Endothelial cell of umbilical vein (primary cell): Measurements from ENCODE around the gene RBM20. TPM values are rescaled to one million over a fixed set of nuclear protein-coding genes. Genes with fewer than 3 reads are reported as not detected.

Experiments
- BruUV-seq: library from RNA; stranded (reverse); fragments of 400-500 nt; replicated peaks from 2 replicates; lab custom pipeline; 2021; lab: Mats Ljungman, UMichigan
- CTCF ChIA-PET: fragments of 300-600, 350-600 bp; sonication (Branson Sonifier 250); formaldehyde crosslinking; loops from one replicate; lab custom pipeline; 2021; ENCODE audit warnings: antibody characterized with exemption, inconsistent platforms; lab: Charles Lee
- POLR2A ChIA-PET: fragments of 300-600, 350-600 bp; sonication (Branson Sonifier 250); formaldehyde crosslinking; loops from one replicate; lab custom pipeline; 2021; ENCODE audit warnings: antibody characterized with exemption, inconsistent platforms; lab: Charles Lee
- DNase-seq: peaks from one replicate; pipeline ENCODE4 v3.0.0-alpha.2; 2011; ENCODE audit warnings: low read depth, low spot score
- FAIRE-seq: peaks from 2 replicates; lab custom pipeline; 2011; peaks lifted over from hg19 to GRCh38; lab: Jason Lieb, UNC
- H2AFZ ChIP-seq: 2 replicates; pipeline ENCODE4 v1.6.0; 2012; ENCODE audit warnings: low read depth, low read length, control low read depth, inconsistent platforms
- H3K27ac ChIP-seq: 2 replicates; pipeline ENCODE4 v1.5.1; 2011; ENCODE audit warnings: low read depth, mild to moderate bottlenecking, control low read depth, low read length, moderate library complexity; ENCODE audit not compliant: insufficient read depth
- H3K27me3 ChIP-seq, 2 experiments: 2 replicates each; pipeline versions ENCODE4 v1.6.0 to v1.6.1; 2011; ENCODE audit warnings: low read length in 2 of 2, mixed read lengths in 1 of 2; ENCODE audit not compliant: control insufficient read depth in 2 of 2, insufficient read depth in 2 of 2
- H3K36me3 ChIP-seq, 2 experiments: 2 replicates in 1 of 2; 3 replicates in 1 of 2; pipeline ENCODE4 v1.5.1; 2011; ENCODE audit warnings: low read length in 2 of 2, mild to moderate bottlenecking in 1 of 2, moderate library complexity in 1 of 2; ENCODE audit not compliant: control insufficient read depth in 2 of 2, insufficient read depth in 2 of 2; ENCODE audit errors: extremely low read depth in 1 of 2
- H3K4me1 ChIP-seq: 3 replicates; pipeline ENCODE4 v1.5.1; 2011; ENCODE audit warnings: mild to moderate bottlenecking, low read length; ENCODE audit not compliant: control insufficient read depth, insufficient read depth; ENCODE audit errors: extremely low read depth
- H3K4me2 ChIP-seq: 2 replicates; pipeline ENCODE4 v1.6.1; 2011; ENCODE audit warnings: low read length, control low read depth, mixed read lengths; ENCODE audit not compliant: insufficient read depth
- H3K4me3 ChIP-seq, 3 experiments: fragments of 200-600 bp in 1 of 3; sonication (generic), shearing (Covaris generic) in 1 of 3; replicated peaks in 1 of 3; 2 replicates each; pipeline ENCODE4 v1.5.1; 2011 to 2016; ENCODE audit warnings: control low read depth in 3 of 3, low read length in 3 of 3, mild to moderate bottlenecking in 2 of 3, inconsistent platforms in 1 of 3, low read depth in 1 of 3, moderate library complexity in 1 of 3; ENCODE audit not compliant: insufficient read depth in 1 of 3
- H3K79me2 ChIP-seq: 2 replicates; pipeline ENCODE4 v1.6.0; 2012; ENCODE audit warnings: low read length, inconsistent platforms; ENCODE audit not compliant: control insufficient read depth, insufficient read depth
- H3K9ac ChIP-seq: replicated peaks from 2 replicates; pipeline ENCODE3; 2011; ENCODE audit warnings: low read length, control low read depth; ENCODE audit not compliant: insufficient read depth; ENCODE audit errors: extremely low read depth
- H3K9me1 ChIP-seq: replicated peaks from 3 replicates; pipeline ENCODE4 v1.6.0; 2011; ENCODE audit warnings: mild to moderate bottlenecking, low read length; ENCODE audit not compliant: control insufficient read depth, insufficient read depth; ENCODE audit errors: extremely low read depth
- H3K9me3 ChIP-seq: replicated peaks from 2 replicates; pipeline ENCODE4 v1.5.1; 2012; ENCODE audit warnings: low read length, inconsistent platforms; ENCODE audit not compliant: control insufficient read depth, insufficient read depth
- H4K20me1 ChIP-seq: replicated peaks from 2 replicates; pipeline ENCODE3; 2011; ENCODE audit warnings: mild to moderate bottlenecking, low read length; ENCODE audit not compliant: control insufficient read depth, insufficient read depth; ENCODE audit errors: extremely low read depth
- EZH2 ChIP-seq: IDR thresholded peaks from 2 replicates; pipeline ENCODE4 v1.6.1; 2012; ENCODE audit warnings: borderline replicate concordance, low read depth, mild to moderate bottlenecking, moderate library complexity, low read length, inconsistent platforms; ENCODE audit not compliant: severe bottlenecking
- FOS ChIP-seq: IDR thresholded peaks from 2 replicates; pipeline ENCODE4 v1.6.1; 2011; ENCODE audit warnings: mild to moderate bottlenecking, low read length, moderate library complexity, borderline replicate concordance; ENCODE audit not compliant: insufficient read depth
- GATA2 ChIP-seq: IDR thresholded peaks from 2 replicates; pipeline ENCODE4 v1.7.0; 2011; ENCODE audit warnings: low read depth, mild to moderate bottlenecking, moderate library complexity, mixed read lengths, low read length; ENCODE audit not compliant: insufficient read length, insufficient read depth
- JUN ChIP-seq: IDR thresholded peaks from 2 replicates; pipeline ENCODE4 v1.6.1; 2011; ENCODE audit warnings: borderline replicate concordance, low read depth; ENCODE audit not compliant: insufficient read length, insufficient read depth
- MAX ChIP-seq: IDR thresholded peaks from 2 replicates; pipeline ENCODE4 v1.6.1; 2011; ENCODE audit not compliant: insufficient read depth, insufficient read length
- MYC ChIP-seq: IDR thresholded peaks from one replicate; pipeline ENCODE4 v1.6.1; 2011; ENCODE audit warnings: mild to moderate bottlenecking, low read depth, low read length
- POLR2A ChIP-seq: IDR thresholded peaks from 2 replicates; pipeline ENCODE4 v1.6.1; 2012; ENCODE audit warnings: low read depth, mild to moderate bottlenecking, control low read depth, low read length
- POLR2AphosphoS5 ChIP-seq: IDR thresholded peaks from 2 replicates; pipeline ENCODE4 v1.6.1; 2012; ENCODE audit warnings: low read depth, mild to moderate bottlenecking, control low read depth, low read length, moderate library complexity; ENCODE audit not compliant: insufficient read depth
- dilution Hi-C: fragments of 300-500 bp; cut with MboI; formaldehyde crosslinking; loops from one replicate; pipeline ENCODE4 v1.15.0; 2019; ENCODE audit warnings: low sequenced_read_pairs; ENCODE audit not compliant: extremely low pct_ligation_motif_present
- intact Hi-C: fragments of 100-400 bp; cut with micrococcal nuclease; formaldehyde crosslinking; loops from one replicate; pipeline ENCODE4 v1.10.0; 2022
- polyA plus RNA-seq, 4 experiments: library from polyadenylated mRNA; depleted of rRNA in 3 of 4; stranded (reverse) in 3 of 4; unstranded in 1 of 4; fragments of >200 nt; gene quantifications; 2 replicates each; pipeline versions ENCODE4 v1.2.1 to v1.2.3, GENCODE V29; 2011 to 2012; ENCODE audit warnings: missing spikeins in 1 of 4
- total RNA-seq: library from RNA; stranded (reverse); gene quantifications from 2 replicates; pipeline ENCODE4 v1.2.3, GENCODE V29; 2021
- TF ChIP-seq, protein P1 (sequence below), 2 donors: IDR thresholded peaks; 1 replicate in 1 of 2; 2 replicates in 1 of 2; pipeline ENCODE4 v1.5.1; 2011; ENCODE audit warnings: low read length in 2 of 2, mild to moderate bottlenecking in 2 of 2, moderate library complexity in 2 of 2, control low read depth in 1 of 2, inconsistent platforms in 1 of 2, low read depth in 1 of 2; ENCODE audit not compliant: insufficient read depth in 1 of 2; ENCODE audit errors: extremely low read depth in 1 of 2

Gene RBM20
- total and polyA plus RNA-seq, 2 donors (not counting 3 experiments of a cell fraction or from before 2014, with no cell fraction given) = 0.04 TPM; not detected in 1

GRCh38 chr10:110686949-110687348 is 42.8 kb downstream of the RBM20 start:
- no peaks in the 10 kb centered on the region for H3K9me1 ChIP-seq
- H3K9ac ChIP-seq = no peak overlapping the region
- no peaks in the 10 kb centered on the region for H4K20me1 ChIP-seq
- POLR2A ChIA-PET = no interaction called here
- H3K79me2 ChIP-seq = no peaks in the 10 kb centered on the region
- H3K36me3 ChIP-seq = no peaks in the 10 kb centered on the region
- H3K27ac ChIP-seq = no peak overlapping the region
- DNase-seq = no peak
- dilution Hi-C loops (no loop called here), intact Hi-C loops (no loop called here)
- TF ChIP-seq GATA2 = no peak
- TF ChIP-seq MYC = no peak
- no peak for TF ChIP-seq MAX
- no peak for TF ChIP-seq FOS
- TF ChIP-seq POLR2AphosphoS5 = no peak
- TF ChIP-seq JUN = no peak
- TF ChIP-seq EZH2 = no peak
- TF ChIP-seq POLR2A = no peak
- TF ChIP-seq, protein P1, sequence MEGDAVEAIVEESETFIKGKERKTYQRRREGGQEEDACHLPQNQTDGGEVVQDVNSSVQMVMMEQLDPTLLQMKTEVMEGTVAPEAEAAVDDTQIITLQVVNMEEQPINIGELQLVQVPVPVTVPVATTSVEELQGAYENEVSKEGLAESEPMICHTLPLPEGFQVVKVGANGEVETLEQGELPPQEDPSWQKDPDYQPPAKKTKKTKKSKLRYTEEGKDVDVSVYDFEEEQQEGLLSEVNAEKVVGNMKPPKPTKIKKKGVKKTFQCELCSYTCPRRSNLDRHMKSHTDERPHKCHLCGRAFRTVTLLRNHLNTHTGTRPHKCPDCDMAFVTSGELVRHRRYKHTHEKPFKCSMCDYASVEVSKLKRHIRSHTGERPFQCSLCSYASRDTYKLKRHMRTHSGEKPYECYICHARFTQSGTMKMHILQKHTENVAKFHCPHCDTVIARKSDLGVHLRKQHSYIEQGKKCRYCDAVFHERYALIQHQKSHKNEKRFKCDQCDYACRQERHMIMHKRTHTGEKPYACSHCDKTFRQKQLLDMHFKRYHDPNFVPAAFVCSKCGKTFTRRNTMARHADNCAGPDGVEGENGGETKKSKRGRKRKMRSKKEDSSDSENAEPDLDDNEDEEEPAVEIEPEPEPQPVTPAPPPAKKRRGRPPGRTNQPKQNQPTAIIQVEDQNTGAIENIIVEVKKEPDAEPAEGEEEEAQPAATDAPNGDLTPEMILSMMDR (IDR thresholded peaks at IDR 0.05; ENCODE audit: extremely low read depth in 1 of 2, insufficient read depth in 1 of 2, low read depth in 1 of 2, low read length in 2 of 2) = no peak
- H3K4me2 ChIP-seq = no peak overlapping the region
- H3K4me1 ChIP-seq = no peaks in the 10 kb centered on the region
- H3K4me3 ChIP-seq = no peak overlapping the region
- H3K27me3 ChIP-seq = peaks cover 8% of the 10 kb centered on the region in 2 experiments
- H2AFZ ChIP-seq = no peak overlapping the region
- FAIRE-seq = no peak
- CTCF ChIA-PET = interaction anchor here (1.2 kb wide), 1 partner anchor 15 kb away, joined by 3 read pairs; no protein-coding TSS in a partner anchor
- H3K9me3 ChIP-seq = no peaks in the 10 kb centered on the region
- no TSS peak for BruUV-seq
